Stomach (tissue), 4 donors: ENCODE results near the gene SDHA.

Source experiments
- CTCF ChIP-seq, 7 experiments: fragments of 450-650 bp in 4 of 7; fragments of 200-600 bp in 3 of 7; sonication (generic) in 3 of 7; IDR thresholded peaks; one replicate each; pipeline ENCODE4 v1.5.1; 2016 to 2019; ENCODE audit warnings: antibody characterized with exemption in 7 of 7, control low read depth in 2 of 7, mild to moderate bottlenecking in 1 of 7
- POLR2A ChIP-seq, 4 donors: fragments of 450-650 bp; IDR thresholded peaks; one replicate each; pipeline ENCODE4 v1.6.1; 2016; ENCODE audit warnings: antibody characterized with exemption in 4 of 4, control low read depth in 2 of 4, mild to moderate bottlenecking in 1 of 4, moderate library complexity in 1 of 4
- POLR2AphosphoS5 ChIP-seq, 3 donors: sonication (generic); formaldehyde crosslinking; IDR thresholded peaks; one replicate each; pipeline ENCODE4 v1.6.1; 2016; ENCODE audit warnings: antibody characterized with exemption in 3 of 3

DNA sequence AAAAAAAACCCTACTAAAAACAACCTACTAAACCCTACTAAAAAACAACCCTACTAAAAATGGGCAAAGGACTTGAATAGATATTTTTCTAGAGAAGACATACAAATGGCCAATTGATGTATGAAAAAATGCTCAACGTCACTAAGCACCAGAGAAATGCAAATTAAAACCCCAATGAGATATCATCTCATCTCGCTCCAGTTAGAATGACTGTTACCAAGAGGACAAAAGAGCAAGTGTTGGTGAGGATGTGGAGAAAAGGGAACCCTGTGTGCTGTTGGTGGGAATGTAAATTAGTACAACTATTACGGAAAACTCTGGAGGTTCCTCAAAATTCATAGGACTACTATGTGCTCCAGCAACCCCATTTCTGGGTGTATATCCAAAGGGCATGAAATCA lies 10.8 kb downstream of the SDHA start:
- TF ChIP-seq CTCF (IDR thresholded peaks at IDR 0.05) (no peak), POLR2AphosphoS5 (IDR thresholded peaks at IDR 0.05) (no peak), POLR2A (IDR thresholded peaks at IDR 0.05) (no peak)
